Measurements from ENCODE around the gene TRPC4AP. TPM values are rescaled to one million over a fixed set of nuclear protein-coding genes. Genes with fewer than 3 reads are reported as not detected.

TRPC4AP gene
- total RNA-seq = 98.7 and 98.8 TPM in 2 replicates

- H3K36me3 ChIP-seq (ENCODE audit: insufficient read depth, low read length) = peaks cover 10% of the 10 kb centered on the region
- peak within 1 kb of the TSS; percentile 95 for H3K4me3 ChIP-seq (ENCODE audit: insufficient read depth, low read length)
- H4K20me1 ChIP-seq (ENCODE audit: insufficient read depth, low read length) = peaks cover 35% of the 10 kb centered on the region
- no peaks in the 10 kb centered on the region for H3K27me3 ChIP-seq (ENCODE audit: insufficient read depth, low read length)
- peak within 1 kb of the TSS; percentile 95 for H3K4me2 ChIP-seq (ENCODE audit: insufficient read depth, low read length)
- peaks cover 49% of the 10 kb centered on the region for H3K79me2 ChIP-seq (ENCODE audit: insufficient read depth, low read length)
- peak; percentile 97 for DNase-seq (ENCODE audit: insufficient read length, low spot score, missing footprints)
- peaks cover 40% of the 10 kb centered on the region for H3K4me1 ChIP-seq (ENCODE audit: insufficient read depth, low read length)
- H3K9me3 ChIP-seq (ENCODE audit: low read depth, low read length) = no peaks in the 10 kb centered on the region
- peak within 1 kb of the TSS; percentile 95 for H3K27ac ChIP-seq (ENCODE audit: low read depth, low read length)
- TF ChIP-seq, protein P1, sequence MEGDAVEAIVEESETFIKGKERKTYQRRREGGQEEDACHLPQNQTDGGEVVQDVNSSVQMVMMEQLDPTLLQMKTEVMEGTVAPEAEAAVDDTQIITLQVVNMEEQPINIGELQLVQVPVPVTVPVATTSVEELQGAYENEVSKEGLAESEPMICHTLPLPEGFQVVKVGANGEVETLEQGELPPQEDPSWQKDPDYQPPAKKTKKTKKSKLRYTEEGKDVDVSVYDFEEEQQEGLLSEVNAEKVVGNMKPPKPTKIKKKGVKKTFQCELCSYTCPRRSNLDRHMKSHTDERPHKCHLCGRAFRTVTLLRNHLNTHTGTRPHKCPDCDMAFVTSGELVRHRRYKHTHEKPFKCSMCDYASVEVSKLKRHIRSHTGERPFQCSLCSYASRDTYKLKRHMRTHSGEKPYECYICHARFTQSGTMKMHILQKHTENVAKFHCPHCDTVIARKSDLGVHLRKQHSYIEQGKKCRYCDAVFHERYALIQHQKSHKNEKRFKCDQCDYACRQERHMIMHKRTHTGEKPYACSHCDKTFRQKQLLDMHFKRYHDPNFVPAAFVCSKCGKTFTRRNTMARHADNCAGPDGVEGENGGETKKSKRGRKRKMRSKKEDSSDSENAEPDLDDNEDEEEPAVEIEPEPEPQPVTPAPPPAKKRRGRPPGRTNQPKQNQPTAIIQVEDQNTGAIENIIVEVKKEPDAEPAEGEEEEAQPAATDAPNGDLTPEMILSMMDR (IDR thresholded peaks at IDR 0.05; ENCODE audit: extremely low read depth, low read depth, low read length) = peak; percentile 87
- H2AFZ ChIP-seq (ENCODE audit: low read length) = peak within 1 kb of the TSS; percentile 97
Measured at GRCh38 chr20:35092524-35093266, at the start of gene TRPC4AP. Gene TRPC4AP, minus strand, starts transcription at chr20:35092807. Its CDS starts 26 bp downstream, at chr20:35092781.

DNA sequence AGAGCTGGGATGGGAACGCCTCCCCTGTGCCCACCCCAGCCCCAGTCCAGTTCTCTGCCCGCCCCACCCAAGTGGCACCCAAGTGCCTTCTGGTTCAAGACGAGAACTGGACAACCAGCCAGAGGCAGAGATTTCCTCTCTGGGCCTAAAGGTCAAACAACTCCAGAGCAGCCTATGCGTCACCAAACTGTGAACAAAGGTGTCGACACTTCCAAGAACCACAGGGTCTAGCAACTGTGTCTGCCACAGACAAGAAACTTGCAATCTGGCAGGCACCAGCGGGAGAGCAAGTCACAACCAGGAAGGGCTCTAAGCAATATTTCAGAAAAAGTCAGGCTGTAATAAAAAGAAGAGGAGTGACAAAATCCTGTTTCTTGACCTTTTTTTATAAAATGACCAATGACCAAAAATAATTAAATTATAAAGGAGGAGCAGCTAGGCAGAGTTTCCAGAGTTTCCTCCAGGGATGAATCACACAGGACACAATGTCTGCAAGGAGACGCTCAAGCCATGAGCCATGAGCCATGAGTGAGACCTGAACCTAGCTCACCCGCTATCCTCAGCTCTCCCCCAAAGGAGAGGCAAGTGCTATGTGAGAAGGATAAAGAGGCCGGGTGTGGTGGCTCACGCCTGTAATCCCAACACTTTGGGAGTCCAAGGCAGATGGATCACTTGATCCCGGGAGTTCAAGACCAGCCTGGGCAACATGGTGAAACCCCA lies 43.4 kb upstream of the TRPC4AP start:
- DNase-seq (ENCODE audit: insufficient read length, low spot score, missing footprints) = no peak
- Histone ChIP-seq H3K4me1 (ENCODE audit: insufficient read depth, low read length) (peaks cover 26% of the 10 kb centered on the region), H4K20me1 (ENCODE audit: insufficient read depth, low read length) (no peaks in the 10 kb centered on the region), H3K4me2 (ENCODE audit: insufficient read depth, low read length) (no peak overlapping the region), H3K79me2 (ENCODE audit: insufficient read depth, low read length) (no peaks in the 10 kb centered on the region), H3K27ac (ENCODE audit: low read depth, low read length) (peak overlapping the region; percentile 63), H3K27me3 (ENCODE audit: insufficient read depth, low read length) (no peaks in the 10 kb centered on the region), H3K36me3 (ENCODE audit: insufficient read depth, low read length) (peaks cover 36% of the 10 kb centered on the region), H2AFZ (ENCODE audit: low read length) (no peak overlapping the region), H3K9me3 (ENCODE audit: low read depth, low read length) (no peaks in the 10 kb centered on the region), H3K4me3 (ENCODE audit: insufficient read depth, low read length) (no peak overlapping the region)
- TF ChIP-seq, protein P1 (IDR thresholded peaks at IDR 0.05; ENCODE audit: extremely low read depth, low read depth, low read length) = no peak

DNA sequence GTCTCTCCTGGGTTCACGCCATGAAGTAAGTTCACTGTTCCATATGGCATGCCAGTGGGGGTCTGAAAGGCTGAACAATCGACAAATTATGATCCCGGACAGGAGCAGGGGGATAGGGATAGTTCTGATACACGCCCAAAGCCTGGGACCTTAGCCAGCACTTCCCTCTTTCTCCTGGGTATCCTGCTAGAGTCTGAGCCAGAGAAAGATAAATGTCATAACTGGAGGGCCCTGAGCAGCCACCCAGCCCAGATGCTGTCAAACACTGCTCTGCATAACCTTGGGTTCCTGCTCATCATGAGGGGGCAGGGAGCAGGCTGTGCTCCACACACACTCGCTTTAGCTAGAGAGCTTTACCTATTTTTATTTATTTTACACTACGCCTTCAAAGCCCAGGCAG lies 42.3 kb upstream of the TRPC4AP start:
- Histone ChIP-seq H3K9me3 (ENCODE audit: low read depth, low read length) (no peaks in the 10 kb centered on the region), H3K4me2 (ENCODE audit: insufficient read depth, low read length) (peak overlapping the region; percentile 14), H3K79me2 (ENCODE audit: insufficient read depth, low read length) (no peaks in the 10 kb centered on the region), H3K36me3 (ENCODE audit: insufficient read depth, low read length) (peaks cover 29% of the 10 kb centered on the region), H3K27ac (ENCODE audit: low read depth, low read length) (peak overlapping the region; percentile 60), H4K20me1 (ENCODE audit: insufficient read depth, low read length) (no peaks in the 10 kb centered on the region), H2AFZ (ENCODE audit: low read length) (no peak overlapping the region), H3K27me3 (ENCODE audit: insufficient read depth, low read length) (no peaks in the 10 kb centered on the region), H3K4me1 (ENCODE audit: insufficient read depth, low read length) (peaks cover 26% of the 10 kb centered on the region), H3K4me3 (ENCODE audit: insufficient read depth, low read length) (no peak overlapping the region)
- TF ChIP-seq, protein P1 (IDR thresholded peaks at IDR 0.05; ENCODE audit: extremely low read depth, low read depth, low read length) = no peak
- peak; percentile 39 for DNase-seq (ENCODE audit: insufficient read length, low spot score, missing footprints)

DNA sequence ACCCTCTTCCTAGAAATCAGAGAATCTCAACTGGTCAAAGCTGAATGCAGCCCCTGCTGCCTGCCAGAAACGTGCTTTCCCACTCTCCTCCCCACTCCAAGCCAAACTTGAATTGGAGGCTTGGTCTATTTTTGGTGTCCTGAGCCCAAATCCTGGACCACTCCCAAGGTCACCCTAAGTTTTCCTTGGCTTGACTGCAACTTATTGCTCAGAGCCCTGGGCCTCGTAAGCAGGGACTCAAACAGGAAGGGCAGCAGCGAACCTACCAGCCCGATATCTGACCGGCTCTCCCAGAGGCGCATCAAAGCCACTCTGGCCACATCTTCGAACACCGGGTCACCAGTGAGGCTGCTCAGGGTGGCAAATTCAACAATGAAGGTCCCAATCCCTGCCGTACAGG lies 41.9 kb upstream of the TRPC4AP start:
- Histone ChIP-seq H3K36me3 (ENCODE audit: insufficient read depth, low read length) (peaks cover 28% of the 10 kb centered on the region), H3K4me3 (ENCODE audit: insufficient read depth, low read length) (no peak overlapping the region), H3K79me2 (ENCODE audit: insufficient read depth, low read length) (no peaks in the 10 kb centered on the region), H3K27ac (ENCODE audit: low read depth, low read length) (peak overlapping the region; percentile 60), H3K9me3 (ENCODE audit: low read depth, low read length) (no peaks in the 10 kb centered on the region), H2AFZ (ENCODE audit: low read length) (no peak overlapping the region), H3K27me3 (ENCODE audit: insufficient read depth, low read length) (no peaks in the 10 kb centered on the region), H4K20me1 (ENCODE audit: insufficient read depth, low read length) (no peaks in the 10 kb centered on the region), H3K4me1 (ENCODE audit: insufficient read depth, low read length) (peaks cover 29% of the 10 kb centered on the region), H3K4me2 (ENCODE audit: insufficient read depth, low read length) (peak overlapping the region; percentile 14)
- TF ChIP-seq, protein P1 (IDR thresholded peaks at IDR 0.05; ENCODE audit: extremely low read depth, low read depth, low read length) = no peak
- DNase-seq (ENCODE audit: insufficient read length, low spot score, missing footprints) = peak; percentile 84

All from osteoblast (primary cell).